Hepatocyte (in vitro differentiated cells): ENCODE measurements around the gene MTPN. TPM values are rescaled to one million over a fixed set of nuclear protein-coding genes. Genes with fewer than 3 reads are reported as not detected.

Source experiments
- DNase-seq: peaks from one replicate; pipeline ENCODE4 v3.0.0-alpha.2; 2016; ENCODE audit warnings: low spot score
- H2AFZ ChIP-seq: fragments of 200-600 bp; sonication (generic); 2 replicates; pipeline ENCODE4 v1.6.0; 2016; ENCODE audit warnings: antibody characterized with exemption, mild to moderate bottlenecking
- H3K27ac ChIP-seq: fragments of 200-600 bp; sonication (generic); 2 replicates; pipeline ENCODE4 v1.5.1; 2016; ENCODE audit warnings: mild to moderate bottlenecking
- H3K27me3 ChIP-seq: fragments of 200-600 bp; sonication (generic); 2 replicates; pipeline ENCODE4 v1.6.1; 2016
- H3K36me3 ChIP-seq: fragments of 200-600 bp; sonication (generic); replicated peaks from 2 replicates; pipeline ENCODE4 v1.5.1; 2016; ENCODE audit warnings: low read depth; ENCODE audit not compliant: insufficient read depth
- H3K4me1 ChIP-seq: fragments of 200-600 bp; sonication (generic); 2 replicates; pipeline ENCODE4 v1.5.1; 2016; ENCODE audit warnings: mild to moderate bottlenecking, moderate library complexity; ENCODE audit not compliant: insufficient read depth
- H3K4me2 ChIP-seq: fragments of 200-600 bp; sonication (generic); 2 replicates; pipeline ENCODE4 v1.6.0; 2016
- H3K4me3 ChIP-seq: fragments of 200-600 bp; sonication (generic); 2 replicates; pipeline ENCODE4 v1.5.1; 2016; ENCODE audit warnings: mild to moderate bottlenecking
- H3K79me2 ChIP-seq: fragments of 200-600 bp; sonication (generic); 2 replicates; pipeline ENCODE4 v1.6.0; 2017; ENCODE audit warnings: mild to moderate bottlenecking
- H3K9me2 ChIP-seq: fragments of 200-600 bp; sonication (generic); replicated peaks from 2 replicates; pipeline ENCODE4 v1.6.0; 2017; ENCODE audit warnings: mild to moderate bottlenecking; ENCODE audit not compliant: insufficient read depth
- H3K9me3 ChIP-seq: fragments of 200-600 bp; sonication (generic); 2 replicates; pipeline ENCODE4 v1.5.1; 2016; ENCODE audit warnings: low read depth, mild to moderate bottlenecking
- H4K20me1 ChIP-seq: fragments of 200-600 bp; sonication (generic); 2 replicates; pipeline ENCODE4 v1.6.0; 2016; ENCODE audit warnings: mild to moderate bottlenecking; ENCODE audit not compliant: insufficient read depth, poor library complexity, severe bottlenecking
- EZH2 ChIP-seq: fragments of 200-600 bp; sonication (generic); IDR thresholded peaks from 2 replicates; pipeline ENCODE4 v1.6.1; 2016; ENCODE audit warnings: antibody characterized with exemption, mild to moderate bottlenecking, borderline replicate concordance
- EZH2phosphoT487 ChIP-seq: fragments of 200-600 bp; sonication (generic); IDR thresholded peaks from one replicate; pipeline ENCODE4 v1.6.1; 2018; ENCODE audit warnings: antibody characterized with exemption, mild to moderate bottlenecking, low read depth, moderate library complexity; ENCODE audit not compliant: unreplicated experiment, severe bottlenecking
- WGBS: methylation state at CpG from one replicate; pipeline ENCODE4 v1.1.6; 2016; ENCODE audit warnings: low lambda C conversion rate; ENCODE audit errors: missing lambda C conversion rate; 5-methylcytosine and 5-hydroxymethylcytosine counted together
- polyA plus RNA-seq: library from polyadenylated mRNA; unstranded; fragments of >200 nt; fragmentation: Nextera tagmentation; extraction: Ambion mirVana; gene quantifications from 2 replicates; pipeline ENCODE4 v1.2.1, GENCODE V29; 2016
- total RNA-seq: library from RNA; depleted of rRNA; stranded (reverse); fragments of >200 nt; gene quantifications from 2 replicates; pipeline ENCODE4 v1.2.3, GENCODE V29; 2014
- TF ChIP-seq, protein P1 (sequence below): fragments of 200-600 bp; sonication (generic); IDR thresholded peaks from 2 replicates; pipeline ENCODE4 v1.5.1; 2016; ENCODE audit warnings: antibody characterized with exemption, mild to moderate bottlenecking; ENCODE audit not compliant: poor library complexity

MTPN gene
- total and polyA plus RNA-seq, 2 experiments from 2014 or later: 32.8 to 131 TPM

- Histone ChIP-seq H2AFZ (no peak overlapping the region), H3K27me3 (no peaks in the 10 kb centered on the region)
Observed at GRCh38 chr7:135994466-135995205, 17.5 kb upstream of the MTPN start.

DNA sequence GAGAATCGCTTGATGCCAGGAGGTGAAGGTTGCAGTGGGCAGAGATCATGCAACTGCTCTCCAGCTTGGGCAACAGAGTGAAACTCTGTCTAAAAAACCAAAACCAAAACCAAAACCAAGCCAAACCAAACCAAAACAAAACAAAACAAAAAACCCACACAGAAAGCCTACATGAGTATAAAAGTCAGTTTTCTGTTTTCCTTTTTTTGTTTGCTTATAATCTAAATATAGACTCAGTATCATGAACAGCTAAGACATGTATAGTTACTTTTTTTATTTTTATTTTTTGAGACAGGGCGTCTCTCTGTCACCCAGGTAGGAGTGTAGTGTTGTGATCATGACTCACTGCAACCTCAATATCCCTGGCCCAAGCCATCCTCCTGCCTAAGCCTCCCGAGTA lies 16.8 kb upstream of the MTPN start:
- 98% methylated on average over 3 of the region's 3 CpGs for whole genome bisulfite sequencing
- Histone ChIP-seq H3K27me3 (no peaks in the 10 kb centered on the region), H3K4me2 (no peak overlapping the region), H2AFZ (no peak overlapping the region), H3K9me3 (no peaks in the 10 kb centered on the region), H3K36me3 (no peaks in the 10 kb centered on the region), H3K9me2 (no peaks in the 10 kb centered on the region), H3K79me2 (no peaks in the 10 kb centered on the region), H3K4me3 (no peak overlapping the region), H4K20me1 (no peaks in the 10 kb centered on the region), H3K4me1 (no peaks in the 10 kb centered on the region), H3K27ac (no peak overlapping the region)
- TF ChIP-seq, protein P1, sequence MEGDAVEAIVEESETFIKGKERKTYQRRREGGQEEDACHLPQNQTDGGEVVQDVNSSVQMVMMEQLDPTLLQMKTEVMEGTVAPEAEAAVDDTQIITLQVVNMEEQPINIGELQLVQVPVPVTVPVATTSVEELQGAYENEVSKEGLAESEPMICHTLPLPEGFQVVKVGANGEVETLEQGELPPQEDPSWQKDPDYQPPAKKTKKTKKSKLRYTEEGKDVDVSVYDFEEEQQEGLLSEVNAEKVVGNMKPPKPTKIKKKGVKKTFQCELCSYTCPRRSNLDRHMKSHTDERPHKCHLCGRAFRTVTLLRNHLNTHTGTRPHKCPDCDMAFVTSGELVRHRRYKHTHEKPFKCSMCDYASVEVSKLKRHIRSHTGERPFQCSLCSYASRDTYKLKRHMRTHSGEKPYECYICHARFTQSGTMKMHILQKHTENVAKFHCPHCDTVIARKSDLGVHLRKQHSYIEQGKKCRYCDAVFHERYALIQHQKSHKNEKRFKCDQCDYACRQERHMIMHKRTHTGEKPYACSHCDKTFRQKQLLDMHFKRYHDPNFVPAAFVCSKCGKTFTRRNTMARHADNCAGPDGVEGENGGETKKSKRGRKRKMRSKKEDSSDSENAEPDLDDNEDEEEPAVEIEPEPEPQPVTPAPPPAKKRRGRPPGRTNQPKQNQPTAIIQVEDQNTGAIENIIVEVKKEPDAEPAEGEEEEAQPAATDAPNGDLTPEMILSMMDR: no peak
- TF ChIP-seq EZH2 (no peak), EZH2phosphoT487 (no peak)
- DNase-seq: no peak

More at GRCh38 chr7:135994466-135995205, 17.5 kb upstream of the MTPN start:
- DNase-seq: peak; percentile 35
- no peaks in the 10 kb centered on the region for H3K4me1 ChIP-seq
- peak overlapping the region; percentile 26 for H3K27ac ChIP-seq
- no peaks in the 10 kb centered on the region for H4K20me1 ChIP-seq
- no peaks in the 10 kb centered on the region for H3K36me3 ChIP-seq
- 70% methylated on average over 6 of the region's 6 CpGs for WGBS
- no peaks in the 10 kb centered on the region for H3K79me2 ChIP-seq
- no peak overlapping the region for H3K4me2 ChIP-seq
- TF ChIP-seq EZH2 (no peak), EZH2phosphoT487 (no peak)
- TF ChIP-seq, protein P1: no peak
- no peaks in the 10 kb centered on the region for H3K9me2 ChIP-seq
- no peak overlapping the region for H3K4me3 ChIP-seq
- H3K9me3 ChIP-seq: no peaks in the 10 kb centered on the region

GRCh38 chr7:135991906-135992305 lies 14.7 kb upstream of the MTPN start:
- DNase-seq: no peak
- Histone ChIP-seq H3K27me3 (no peaks in the 10 kb centered on the region), H3K9me2 (no peaks in the 10 kb centered on the region), H3K36me3 (no peaks in the 10 kb centered on the region), H3K4me1 (no peaks in the 10 kb centered on the region), H3K9me3 (no peaks in the 10 kb centered on the region), H3K79me2 (no peaks in the 10 kb centered on the region), H2AFZ (no peak overlapping the region), H3K4me3 (no peak overlapping the region), H3K4me2 (no peak overlapping the region), H3K27ac (no peak overlapping the region), H4K20me1 (no peaks in the 10 kb centered on the region)
- 92% methylated on average over 2 of the region's 2 CpGs for WGBS
- TF ChIP-seq, protein P1: no peak
- TF ChIP-seq EZH2phosphoT487 (no peak), EZH2 (no peak)
